ENCODE results near the gene RAB27A.

The RAB27A gene

GRCh38 chr15:55230051-55230670 lies 59.5 kb downstream of the RAB27A start:
- no peak for DNase-seq (ENCODE audit: low read depth in 3 of 3, low spot score in 1 of 3)

GRCh38 chr15:55226127-55226526 lies 63.5 kb downstream of the RAB27A start:
- no peak for DNase-seq (ENCODE audit: low read depth in 3 of 3, low spot score in 1 of 3)

GRCh38 chr15:55224892-55225291 lies 64.7 kb downstream of the RAB27A start:
- DNase-seq (ENCODE audit: low read depth in 3 of 3, low spot score in 1 of 3), result no peak

GRCh38 chr15:55222588-55222987 lies 67.0 kb downstream of the RAB27A start:
- DNase-seq (ENCODE audit: low read depth in 3 of 3, low spot score in 1 of 3), result no peak

GRCh38 chr15:55221090-55222011 lies 68.3 kb downstream of the RAB27A start:
- DNase-seq (ENCODE audit: low read depth in 3 of 3, low spot score in 1 of 3), result no peak

- no peak for DNase-seq (ENCODE audit: low read depth in 3 of 3, low spot score in 1 of 3)
Measured at GRCh38 chr15:55220606-55221005, 69.0 kb downstream of the RAB27A start.

- DNase-seq (ENCODE audit: low read depth in 3 of 3, low spot score in 1 of 3), result no peak
Measured at GRCh38 chr15:55218056-55218455, 71.6 kb downstream of the RAB27A start.

- DNase-seq (ENCODE audit: low read depth in 3 of 3, low spot score in 1 of 3), result no peak
Measured at GRCh38 chr15:55204464-55204863, 85.1 kb downstream of the RAB27A start.

GRCh38 chr15:55202206-55202605 lies 87.4 kb downstream of the RAB27A start:
- no peak for DNase-seq (ENCODE audit: low read depth in 3 of 3, low spot score in 1 of 3)

GRCh38 chr15:55198706-55199105 lies 90.9 kb downstream of the RAB27A start:
- no peak for DNase-seq (ENCODE audit: low read depth in 3 of 3, low spot score in 1 of 3)

GRCh38 chr15:55197719-55198118 lies 91.9 kb downstream of the RAB27A start:
- DNase-seq (ENCODE audit: low read depth in 3 of 3, low spot score in 1 of 3), result no peak

GRCh38 chr15:55197362-55197705 lies 92.3 kb downstream of the RAB27A start:
- DNase-seq (ENCODE audit: low read depth in 3 of 3, low spot score in 1 of 3), result no peak

GRCh38 chr15:55196458-55197361 lies 92.9 kb downstream of the RAB27A start, which contains the start of gene RSL24D1:
RSL24D1 (minus strand) TSS chr15:55196941; CDS start chr15:55196890, 51 bp downstream.
- DNase-seq (ENCODE audit: low read depth in 3 of 3, low spot score in 1 of 3), result peak; percentile 87 to 93 (median 92)

- DNase-seq (ENCODE audit: low read depth in 3 of 3, low spot score in 1 of 3), result no peak
Measured at GRCh38 chr15:55195996-55196395, 93.6 kb downstream of the RAB27A start.

- DNase-seq (ENCODE audit: low read depth in 3 of 3, low spot score in 1 of 3), result no peak
Measured at GRCh38 chr15:55194256-55194655, 95.4 kb downstream of the RAB27A start.

GRCh38 chr15:55186331-55186730 lies 103.3 kb downstream of the RAB27A start:
- no peak for DNase-seq (ENCODE audit: low read depth in 3 of 3, low spot score in 1 of 3)

GRCh38 chr15:55183679-55184078 lies 105.9 kb downstream of the RAB27A start:
- no peak for DNase-seq (ENCODE audit: low read depth in 3 of 3, low spot score in 1 of 3)

- DNase-seq (ENCODE audit: low read depth in 3 of 3, low spot score in 1 of 3), result no peak
Measured at GRCh38 chr15:55179141-55179540, 110.5 kb downstream of the RAB27A start.

- no peak for DNase-seq (ENCODE audit: low read depth in 3 of 3, low spot score in 1 of 3)
Measured at GRCh38 chr15:55170361-55170760, 119.3 kb downstream of the RAB27A start.

GRCh38 chr15:55168350-55168974 lies 121.2 kb downstream of the RAB27A start:
- DNase-seq (ENCODE audit: low read depth in 3 of 3, low spot score in 1 of 3), result peak in 1 of 3 donors; percentile 30

- no peak for DNase-seq (ENCODE audit: low read depth in 3 of 3, low spot score in 1 of 3)
Measured at GRCh38 chr15:55164284-55164683, 125.3 kb downstream of the RAB27A start.
